HG03520 (cell line): ENCODE measurements around the gene KRT80.

Experiments used
- ATAC-seq: cut with Tn5 transposase; IDR thresholded peaks from one replicate; pipeline ENCODE4 v1.9.1; 2021; ENCODE audit warnings: mild to moderate bottlenecking, moderate library complexity; ENCODE audit not compliant: unreplicated experiment

The KRT80 gene

GRCh38 chr12:52141875-52142274 lies 49.9 kb downstream of the KRT80 start:
- no peak for ATAC-seq

DNA sequence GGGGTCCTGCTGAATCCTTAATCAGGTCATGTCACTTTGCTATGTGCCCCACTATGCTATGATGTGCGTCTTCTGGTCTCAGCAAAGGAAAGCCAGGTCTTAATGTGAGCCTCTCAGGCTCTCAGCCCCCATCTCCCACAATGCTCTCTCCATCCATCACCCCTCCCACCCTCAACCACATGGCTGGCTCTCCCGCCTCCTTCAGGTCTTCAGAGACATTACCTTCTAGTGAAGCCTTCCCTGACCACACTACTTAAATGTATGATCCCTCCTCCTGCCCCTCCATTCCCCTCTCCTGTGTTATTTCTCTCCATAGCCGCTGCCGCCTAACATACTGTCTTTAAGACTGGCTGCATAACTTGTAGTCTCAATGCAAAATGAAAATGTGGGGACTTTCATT lies 50.5 kb downstream of the KRT80 start:
- no peak for ATAC-seq

DNA sequence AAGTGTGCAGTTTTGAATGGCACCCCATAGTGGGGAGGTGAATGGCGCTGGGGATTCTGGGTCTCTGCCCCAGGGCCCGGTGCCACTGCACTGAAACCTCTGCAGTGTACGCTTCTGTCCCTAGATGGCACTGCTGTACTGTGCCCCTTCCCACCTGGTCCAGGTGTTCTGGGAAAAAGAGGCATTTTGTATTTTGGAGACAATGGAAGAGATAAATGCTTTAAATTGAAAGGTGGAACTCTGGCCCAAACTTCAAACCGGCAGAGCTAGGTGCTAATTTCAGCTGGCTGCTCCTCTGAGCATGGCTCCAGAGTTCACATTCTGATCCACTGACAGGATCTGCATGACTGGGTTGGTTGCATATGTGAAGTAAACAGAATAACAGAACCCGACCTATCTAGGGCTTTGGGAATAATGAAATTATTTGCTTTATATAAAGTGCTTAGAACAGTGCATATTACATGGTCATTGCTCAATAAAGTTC lies 52.2 kb downstream of the KRT80 start:
- no peak for ATAC-seq

DNA sequence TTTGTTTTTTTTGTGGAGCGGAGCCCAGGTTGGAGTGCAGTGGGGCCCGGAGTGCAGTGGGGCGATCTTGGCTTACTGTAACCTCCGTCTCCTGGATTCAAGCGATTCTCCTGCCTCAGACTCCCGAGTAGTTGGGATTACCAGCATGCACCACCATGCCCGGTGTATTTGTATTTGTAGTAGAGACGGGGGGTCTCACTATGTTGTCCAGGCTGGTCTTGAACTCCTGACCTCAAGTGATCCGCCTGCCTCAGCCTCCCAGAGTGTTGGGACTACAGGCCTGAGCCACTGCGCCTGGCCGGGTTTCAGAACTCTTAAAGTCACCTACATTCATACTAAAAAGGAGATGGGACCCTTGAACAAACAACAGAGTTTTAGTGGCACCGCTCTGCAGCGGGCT lies 52.7 kb downstream of the KRT80 start:
- ATAC-seq = no peak

GRCh38 chr12:52137746-52138145 lies 54.1 kb downstream of the KRT80 start:
- no peak for ATAC-seq

DNA sequence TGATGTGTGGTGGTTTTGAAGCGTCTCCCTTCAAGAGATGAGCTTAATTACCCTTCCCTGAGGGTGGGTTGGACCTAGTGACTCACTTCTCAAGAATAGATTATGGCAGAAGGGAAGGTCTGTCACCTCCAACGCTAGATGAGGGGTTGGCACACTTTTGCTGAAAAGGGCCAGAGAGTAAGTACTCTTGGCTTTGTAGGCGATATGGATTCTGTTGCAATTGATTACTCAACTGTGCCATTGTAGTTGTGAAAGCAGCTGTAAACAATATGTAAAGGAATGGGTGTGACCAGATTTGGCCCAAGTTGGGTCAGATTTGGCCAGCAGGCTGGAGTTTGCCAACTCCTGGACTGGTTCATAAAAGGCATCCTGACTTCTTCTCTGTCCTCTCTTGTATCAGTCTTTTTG lies 59.1 kb downstream of the KRT80 start:
- ATAC-seq = no peak

DNA sequence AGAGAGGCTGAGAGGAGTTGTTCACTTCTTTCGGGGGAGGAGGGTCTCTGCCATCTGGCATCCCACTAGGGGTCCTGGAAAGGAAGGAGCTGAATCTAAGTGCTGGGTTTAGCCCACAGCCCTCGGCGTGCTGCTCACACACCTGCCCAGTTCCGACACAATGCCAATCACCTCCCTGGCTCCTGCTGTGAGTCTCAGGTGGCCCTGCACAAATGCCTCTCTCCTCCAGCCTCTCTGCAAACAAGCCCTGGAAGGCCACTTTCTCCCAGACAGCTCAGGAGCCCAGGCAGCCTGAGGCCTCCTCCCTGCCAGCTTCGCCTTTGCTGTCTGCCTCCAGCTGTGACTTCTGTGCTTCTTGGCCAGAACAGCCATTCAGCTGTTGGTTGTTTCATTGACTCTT lies 61.1 kb downstream of the KRT80 start:
- ATAC-seq = no peak

DNA sequence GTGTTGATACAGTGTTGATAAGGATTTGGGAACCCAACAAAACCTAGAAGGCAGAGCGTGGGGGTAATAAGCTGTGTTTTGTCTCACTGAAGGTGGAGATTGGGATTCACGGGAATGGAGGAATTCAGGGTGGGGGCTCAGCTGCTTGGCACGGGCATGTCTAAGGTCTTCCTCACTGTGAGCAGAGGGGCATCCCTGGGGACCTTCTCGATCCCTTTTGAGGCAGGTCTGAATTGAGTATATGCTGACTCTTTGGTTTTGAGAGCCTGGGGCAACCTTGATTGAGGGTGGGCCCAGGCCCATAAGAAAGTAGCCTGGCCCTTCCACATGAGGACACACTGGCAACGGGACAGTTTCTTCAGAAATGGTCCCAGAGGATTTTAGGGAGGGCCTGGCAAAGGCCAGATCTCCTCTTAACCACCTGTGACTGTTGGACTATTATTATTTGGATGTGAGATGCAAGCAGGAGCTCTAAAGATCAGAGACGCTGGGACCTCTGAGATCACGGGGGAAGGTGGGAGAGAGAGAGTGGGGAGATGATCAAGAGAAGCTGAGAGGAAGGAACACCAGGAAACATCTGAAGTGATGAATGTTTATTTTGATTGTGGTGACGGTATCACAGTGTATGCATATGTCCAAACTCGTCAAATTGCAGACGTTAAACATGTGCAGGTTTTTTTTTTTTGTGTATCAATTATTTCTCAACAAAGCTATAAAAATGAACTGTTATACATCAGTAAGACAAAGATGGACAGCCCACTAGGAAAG lies 63.9 kb downstream of the KRT80 start:
- no peak for ATAC-seq

- no peak for ATAC-seq
These were observed 64.9 kb downstream of the KRT80 start for GRCh38 chr12:52126605-52127578.

DNA sequence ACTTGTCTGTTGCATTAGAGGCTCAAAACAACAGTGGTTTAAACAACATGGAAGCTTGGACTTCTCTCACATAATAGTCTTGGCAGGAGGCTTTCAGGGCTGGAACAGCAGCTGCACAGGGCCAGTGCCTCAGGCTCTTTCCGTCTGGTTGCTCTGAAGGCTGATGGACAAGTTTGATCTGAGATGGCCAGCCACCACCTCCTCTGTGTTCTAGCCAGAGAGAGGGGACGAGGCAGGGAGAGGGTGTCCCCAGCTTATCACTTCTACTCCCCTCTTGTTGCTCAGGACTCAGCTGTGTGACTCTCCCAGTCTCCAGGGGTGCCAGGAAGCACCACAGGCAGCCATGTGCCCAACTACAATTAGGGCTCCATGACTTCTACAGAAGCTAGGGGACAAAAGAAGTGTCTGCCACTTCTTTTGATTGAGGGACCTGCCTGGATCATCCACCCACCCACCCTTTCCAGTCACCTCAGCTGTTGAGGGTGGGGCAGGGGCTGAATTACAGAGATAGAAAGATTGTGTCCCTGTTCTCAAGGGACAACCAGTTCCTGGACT lies 65.7 kb downstream of the KRT80 start:
- ATAC-seq = no peak

DNA sequence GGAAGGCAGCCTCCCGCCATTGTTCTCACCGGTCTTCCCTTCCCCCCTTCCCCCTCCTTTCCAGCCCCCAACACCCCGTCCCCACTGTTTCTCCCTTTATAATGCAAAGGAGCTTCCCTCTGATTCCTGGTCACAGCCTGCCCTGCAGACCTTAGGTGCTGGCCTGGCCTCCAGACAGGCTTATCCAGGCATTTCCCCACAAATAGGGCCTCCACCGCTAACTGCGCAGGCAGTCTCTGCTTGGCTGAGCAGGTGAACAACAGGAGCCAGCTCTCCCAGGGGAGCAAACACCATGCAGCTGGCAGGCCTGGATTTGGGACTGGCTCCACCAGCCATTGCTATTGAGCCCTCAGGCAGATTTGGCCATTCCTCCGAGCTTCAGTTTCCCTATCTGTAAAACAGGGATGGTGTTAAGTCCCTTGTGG lies 66.3 kb downstream of the KRT80 start:
- ATAC-seq = no peak

GRCh38 chr12:52123487-52124186 lies 68.2 kb downstream of the KRT80 start:
- ATAC-seq = no peak

GRCh38 chr12:52122904-52123303 lies 68.9 kb downstream of the KRT80 start:
- no peak for ATAC-seq

DNA sequence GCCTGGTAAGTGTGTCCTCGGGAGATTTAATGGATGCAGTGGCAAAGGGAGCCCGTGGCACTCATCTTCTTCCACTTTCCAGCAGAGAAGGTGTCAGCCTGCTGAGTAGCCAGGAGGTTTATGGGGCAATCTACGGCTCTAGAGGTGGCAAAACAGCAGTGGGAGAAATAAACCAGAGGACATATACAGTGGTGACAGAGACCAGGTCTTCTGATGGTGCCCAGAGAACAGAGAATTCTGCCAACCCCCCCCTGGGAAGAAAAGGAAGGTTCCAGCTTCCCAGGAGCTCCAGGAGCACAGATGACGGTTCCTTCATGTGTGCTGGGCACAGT lies 69.3 kb downstream of the KRT80 start:
- no peak for ATAC-seq

DNA sequence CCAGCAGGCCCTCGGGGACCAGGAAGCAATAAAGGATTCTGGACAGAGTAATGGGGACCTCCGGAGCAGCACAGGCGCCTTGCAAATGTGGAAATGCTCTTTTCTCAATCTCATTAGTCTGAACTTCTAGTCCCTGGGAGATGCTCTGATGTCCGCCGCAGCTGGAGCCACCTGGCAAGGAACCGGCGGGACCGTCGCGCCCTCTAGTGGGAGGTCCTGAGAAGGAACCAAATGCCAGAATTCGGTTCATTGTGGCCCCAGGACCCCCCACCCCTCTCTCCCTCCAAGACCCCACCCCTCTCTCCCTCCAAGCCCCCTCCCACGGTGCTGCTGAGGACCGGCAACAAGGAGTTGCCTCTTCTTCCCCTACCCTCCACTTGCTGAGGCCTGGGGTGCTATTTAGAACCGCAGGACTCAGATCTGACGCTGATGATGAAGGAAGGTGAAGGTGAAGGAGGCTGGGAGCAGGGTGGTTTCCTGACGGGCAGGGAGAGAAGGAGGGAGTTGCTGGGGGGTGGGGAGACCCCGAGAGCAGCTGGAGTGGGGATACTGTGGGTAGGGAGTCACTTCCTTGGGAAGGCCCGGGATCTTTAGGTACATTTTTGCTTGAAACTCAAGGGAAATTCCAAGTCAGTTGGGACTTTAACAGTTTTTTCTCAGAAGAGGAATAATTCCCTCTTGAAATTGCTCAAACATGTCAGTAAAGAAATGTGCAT lies 69.8 kb downstream of the KRT80 start:
- no peak for ATAC-seq

DNA sequence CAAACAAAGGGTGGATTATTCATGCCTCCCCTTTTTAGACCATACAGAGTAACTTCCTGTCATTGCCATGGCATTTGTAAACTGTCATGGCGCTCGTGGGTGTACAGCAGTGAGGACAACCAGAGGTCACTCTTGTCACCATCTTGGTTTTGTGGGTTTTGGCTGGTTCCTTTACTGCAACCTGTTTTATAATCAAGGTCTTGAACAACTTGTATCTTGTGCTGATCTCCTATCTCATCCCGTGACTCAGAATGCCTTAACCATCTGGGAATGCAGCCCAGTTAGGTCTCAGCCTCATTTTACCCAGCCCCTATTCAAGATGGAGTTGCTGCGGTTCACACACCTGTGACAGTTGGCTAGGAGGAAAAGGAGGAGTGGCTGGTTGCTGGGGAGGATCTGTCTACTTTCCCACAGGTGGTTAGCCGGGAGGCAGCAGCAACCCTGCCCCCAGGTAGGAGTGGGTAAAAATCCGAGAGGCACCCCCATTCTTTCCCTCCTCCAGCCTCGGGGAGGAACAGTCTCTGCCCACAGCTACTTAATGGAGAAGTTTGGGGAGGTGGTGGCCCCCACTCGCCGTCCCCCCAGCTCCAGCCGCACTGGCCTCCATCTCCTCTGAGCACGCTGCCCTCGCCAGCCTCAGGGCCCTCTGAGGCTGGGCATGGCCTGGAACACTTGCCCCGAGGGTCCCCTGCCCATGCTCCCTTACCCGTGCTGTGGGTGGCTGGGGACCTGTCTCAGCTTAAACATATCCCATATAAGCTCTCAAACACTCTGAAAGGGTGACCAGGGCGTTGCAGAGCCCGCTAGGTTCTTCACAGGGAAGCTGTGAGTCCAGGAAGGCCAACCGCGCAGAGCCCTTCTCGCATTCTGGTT lies 70.6 kb downstream of the KRT80 start:
- ATAC-seq = no peak

DNA sequence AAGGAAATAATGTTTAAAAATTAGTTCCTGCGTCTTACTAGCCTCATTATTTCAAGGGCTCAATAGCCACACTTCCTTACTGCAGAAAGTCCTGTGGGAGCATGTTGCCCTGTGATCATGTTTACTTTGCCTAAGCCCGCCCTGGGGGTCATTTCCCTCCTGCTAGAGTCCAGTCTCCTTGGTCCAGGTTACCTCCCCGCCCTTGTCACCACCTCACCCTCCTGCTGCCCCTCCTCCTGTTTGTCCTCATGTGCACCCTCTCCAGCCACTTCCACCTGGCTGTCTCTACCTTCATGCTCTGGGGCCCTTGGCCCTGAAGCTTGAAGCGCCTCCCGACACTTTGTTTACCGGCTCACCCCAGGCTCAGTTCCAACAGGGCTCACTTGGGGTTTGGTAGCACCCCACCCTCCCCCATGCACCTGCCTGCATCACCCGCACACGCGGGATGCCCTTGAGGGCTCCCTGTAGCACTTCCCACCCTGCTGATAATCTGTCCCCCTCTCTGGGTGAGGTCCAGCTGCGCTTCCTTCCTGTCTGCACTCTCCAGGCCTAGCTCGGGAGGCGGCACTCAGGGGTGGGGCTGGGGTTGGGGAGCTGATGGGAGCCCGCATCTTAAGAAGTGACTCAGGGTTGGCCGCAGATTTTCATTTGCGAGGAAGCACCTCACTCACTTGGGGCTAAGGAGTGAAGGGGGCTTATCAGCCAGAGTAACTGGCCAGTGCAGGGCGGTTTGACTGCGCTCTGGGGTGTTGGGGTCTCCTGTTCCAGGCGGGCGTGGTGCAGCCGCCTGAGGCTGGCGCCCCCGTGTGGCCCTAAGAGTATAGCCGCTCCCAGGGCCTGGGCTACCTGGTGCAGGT lies 72.2 kb downstream of the KRT80 start:
- no peak for ATAC-seq
